GDM1 (cell line): ENCODE data around the gene GLRX3.

Source experiments
- DNase-seq: peaks from one replicate; lab custom pipeline; 2025; lab: John Stamatoyannopoulos, UW

Gene GLRX3

DNA sequence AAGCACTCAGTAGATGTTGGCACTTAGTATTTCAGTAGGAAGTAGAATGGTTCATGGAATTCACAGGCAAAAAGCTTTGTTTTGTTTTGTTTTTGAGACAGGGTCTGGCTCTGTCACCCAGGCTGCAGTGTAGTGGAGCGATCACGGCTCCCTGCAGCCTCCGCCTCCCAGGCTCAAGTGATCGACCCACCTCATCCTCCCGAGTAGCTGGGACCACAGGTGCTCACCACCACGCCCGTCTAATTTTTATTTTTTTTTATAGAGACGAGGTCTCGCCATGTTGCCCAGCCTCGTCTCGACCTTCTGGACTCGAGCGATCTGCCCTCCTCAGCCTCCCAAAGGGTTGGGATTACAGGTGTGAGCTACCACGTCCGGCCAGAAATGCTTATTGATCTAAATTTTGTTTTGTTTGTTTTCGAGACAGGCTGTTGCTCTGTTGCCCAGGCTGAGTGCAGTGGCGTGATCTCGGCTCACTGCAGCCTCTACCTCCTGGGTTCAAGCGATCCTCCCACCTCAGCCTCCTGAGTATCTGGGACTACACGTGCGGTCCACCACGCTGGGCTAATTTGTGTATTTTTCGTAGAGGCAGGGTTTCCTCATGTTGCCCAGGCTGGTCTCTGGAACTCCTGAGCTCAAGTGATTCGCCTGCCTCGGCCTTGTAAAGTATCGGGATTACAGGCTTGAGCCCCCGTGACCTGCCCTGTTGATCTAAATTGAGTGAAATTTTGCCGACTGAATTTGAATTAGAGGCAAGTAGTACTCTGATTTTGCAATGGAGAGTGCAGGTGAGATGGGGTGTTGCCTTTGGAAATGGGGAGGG is 1.7 kb downstream of the GLRX3 start:
- no peak for DNase-seq

DNA sequence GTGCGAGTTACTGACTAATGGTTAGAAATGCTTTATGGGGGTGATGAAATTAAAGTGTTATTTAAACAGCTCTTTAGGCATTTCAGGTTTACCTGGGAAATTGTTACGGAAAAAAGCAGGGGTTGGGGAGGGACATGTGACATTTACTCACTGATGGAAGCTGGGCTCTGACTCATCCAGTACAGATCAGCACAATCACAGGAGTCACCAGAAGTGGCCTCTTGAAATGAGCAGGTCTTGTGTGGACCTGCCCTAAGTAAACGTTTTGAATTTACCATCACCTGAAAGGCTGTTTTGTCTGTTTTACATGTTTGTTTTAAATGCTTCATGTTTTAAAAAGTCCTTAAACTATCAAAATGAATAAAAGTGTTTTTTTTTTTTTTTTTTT is 2.3 kb downstream of the GLRX3 start:
- no peak for DNase-seq

DNA sequence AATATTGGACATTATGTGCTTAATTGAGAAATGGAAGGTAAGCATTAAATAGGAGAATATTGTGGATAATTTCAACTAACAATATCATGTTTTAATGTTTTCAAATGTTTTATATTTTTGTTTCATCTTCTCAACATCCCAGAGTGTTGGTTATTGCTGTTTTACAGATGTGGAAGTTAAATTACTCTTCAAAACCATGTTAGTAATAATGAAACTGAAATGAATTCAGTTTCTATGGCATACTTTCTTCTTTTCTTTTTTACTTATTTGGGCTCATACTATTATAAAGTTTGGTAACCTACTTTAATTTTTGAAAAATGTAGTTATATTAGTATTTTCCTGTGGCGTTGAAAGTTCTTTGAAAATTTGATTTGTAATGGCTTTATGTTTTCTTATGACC is 4.2 kb downstream of the GLRX3 start:
- no peak for DNase-seq

DNA sequence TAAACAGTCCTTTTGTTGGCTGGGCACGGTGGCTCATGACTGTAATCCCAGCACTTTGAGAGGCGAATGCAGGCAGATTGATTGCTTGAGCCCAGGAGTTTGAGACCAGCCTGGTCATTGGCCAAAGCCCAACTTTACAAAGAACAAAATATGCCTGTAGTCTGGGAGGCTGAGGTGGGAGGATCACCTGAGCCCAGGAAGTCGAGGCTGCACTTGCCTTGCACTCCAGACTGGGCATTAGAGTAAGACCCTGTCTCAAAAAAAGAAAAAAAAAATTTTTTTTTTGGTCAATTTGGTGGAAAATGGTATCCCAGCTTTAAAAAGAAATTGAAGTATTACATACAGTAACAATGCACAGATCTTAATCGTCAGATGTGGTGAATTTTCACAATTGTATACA is 4.8 kb downstream of the GLRX3 start:
- no peak for DNase-seq

DNA sequence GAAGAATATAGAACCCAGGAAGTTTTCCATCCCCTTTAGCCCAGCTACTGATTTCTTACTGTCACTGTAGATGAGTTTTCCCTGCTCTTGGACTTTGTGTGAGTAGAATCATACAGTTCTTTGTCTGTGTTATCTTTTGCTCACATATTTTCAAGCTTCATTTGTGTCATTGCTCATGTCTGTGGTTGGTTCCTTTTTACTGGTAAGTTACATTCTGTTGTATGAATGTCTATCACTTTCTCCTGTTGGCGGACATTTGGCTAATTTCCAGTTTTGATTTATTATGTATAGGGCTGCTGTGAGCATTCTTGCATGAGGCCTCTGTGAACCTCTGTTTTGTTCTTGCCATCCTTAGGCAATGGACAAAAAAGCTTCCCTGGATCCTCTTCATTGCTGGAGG is 5.3 kb downstream of the GLRX3 start:
- DNase-seq: no peak

DNA sequence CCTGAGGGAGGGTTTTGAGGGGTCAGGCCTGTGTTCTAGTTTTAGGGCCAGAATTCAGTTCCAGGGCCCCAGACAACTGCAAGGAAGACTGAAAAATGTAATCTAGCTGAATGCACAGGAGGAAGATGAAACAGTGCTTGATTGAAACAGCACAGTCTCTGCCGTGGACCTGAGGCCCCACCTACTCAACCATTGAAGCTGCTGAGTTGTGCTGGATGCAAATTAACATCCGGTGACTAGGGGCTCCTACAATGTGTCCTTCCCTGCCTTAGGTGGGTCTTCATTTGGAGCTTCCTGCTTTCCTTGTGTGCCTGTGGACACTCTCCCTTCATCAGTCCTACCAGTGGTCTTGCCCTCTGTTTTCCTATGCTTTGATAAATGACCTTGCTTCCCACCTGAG is 5.7 kb downstream of the GLRX3 start:
- no peak for DNase-seq

DNA sequence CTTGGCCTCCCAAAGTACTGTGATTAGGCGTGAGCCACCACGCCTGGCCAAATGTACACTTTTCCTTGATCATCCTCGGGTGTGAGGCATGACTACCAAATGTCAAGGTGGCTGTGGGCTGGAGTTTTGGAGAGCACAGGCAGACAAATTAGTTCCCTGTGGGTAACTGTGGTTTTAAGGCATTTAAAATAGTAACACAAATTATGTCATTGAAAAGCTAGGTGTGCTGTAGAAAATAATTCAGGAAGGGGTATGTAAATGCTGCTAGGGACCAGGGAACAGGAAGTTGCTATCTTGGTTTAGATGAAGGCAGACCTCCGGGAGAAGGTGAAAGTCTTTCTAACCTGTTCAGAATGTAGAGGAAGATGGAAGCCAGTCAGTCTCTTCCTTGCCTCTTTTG is 9.9 kb downstream of the GLRX3 start:
- DNase-seq: no peak

DNA sequence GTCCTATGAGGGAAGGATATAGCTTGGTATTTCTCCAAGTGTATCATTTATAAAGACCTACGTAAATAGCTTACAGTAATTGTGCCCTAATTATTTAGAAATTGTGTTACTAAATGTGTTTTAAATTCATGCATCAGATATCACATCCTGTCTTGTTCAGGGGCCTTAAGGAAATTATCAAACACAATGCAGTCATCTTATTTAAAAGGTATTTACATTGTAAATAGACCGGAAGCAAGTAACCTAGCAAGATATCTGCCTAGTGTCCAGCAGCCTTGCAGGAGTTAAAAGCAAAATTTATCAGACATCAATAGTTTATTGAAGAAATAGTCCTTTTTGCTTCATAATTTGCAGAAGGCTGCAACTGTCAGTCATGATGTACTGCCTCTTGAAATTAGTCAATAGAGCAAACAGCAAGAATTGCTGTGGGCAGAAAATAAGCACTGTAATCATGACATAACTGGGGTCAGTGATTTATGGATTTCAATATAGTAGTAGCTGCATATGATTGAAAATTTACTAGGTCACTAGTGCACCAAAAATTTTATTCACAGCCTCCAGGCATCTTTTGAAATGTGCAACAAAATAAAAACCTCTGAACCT is 23.1 kb downstream of the GLRX3 start:
- DNase-seq: no peak

DNA sequence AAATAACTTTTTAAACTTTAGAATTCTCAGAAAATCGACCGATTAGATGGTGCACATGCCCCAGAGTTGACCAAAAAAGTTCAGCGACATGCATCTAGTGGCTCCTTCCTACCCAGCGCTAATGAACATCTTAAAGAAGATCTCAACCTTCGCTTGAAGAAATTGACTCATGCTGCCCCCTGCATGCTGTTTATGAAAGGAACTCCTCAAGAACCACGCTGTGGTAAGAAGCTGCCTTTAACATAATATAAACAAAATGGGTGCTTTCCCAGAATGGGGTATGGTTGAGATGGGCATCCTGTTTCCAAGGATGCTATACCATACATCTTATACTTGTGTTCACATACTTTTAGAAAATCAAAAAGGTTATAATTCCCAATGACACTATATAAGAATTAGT is 24.6 kb downstream of the GLRX3 start:
- DNase-seq: no peak

DNA sequence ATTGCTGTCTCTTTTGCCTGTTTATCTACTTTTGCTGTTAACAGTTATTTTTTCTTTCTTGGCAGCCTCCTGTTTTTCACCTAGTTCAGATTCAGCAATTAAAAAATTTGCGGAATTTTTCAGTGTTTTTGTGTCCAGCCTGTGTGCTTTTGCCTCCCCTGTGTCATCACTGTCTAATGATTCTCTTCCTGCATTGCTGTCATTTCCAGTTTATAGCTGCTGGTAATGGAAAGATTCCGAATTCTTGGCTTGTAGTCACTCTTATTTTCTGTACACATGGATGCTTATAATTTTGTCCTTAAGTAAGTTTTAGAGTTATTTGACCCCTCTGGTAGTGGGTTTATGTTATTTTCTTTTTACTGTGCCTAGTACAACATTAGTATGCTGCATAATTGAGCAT is 25.1 kb downstream of the GLRX3 start:
- no peak for DNase-seq

DNA sequence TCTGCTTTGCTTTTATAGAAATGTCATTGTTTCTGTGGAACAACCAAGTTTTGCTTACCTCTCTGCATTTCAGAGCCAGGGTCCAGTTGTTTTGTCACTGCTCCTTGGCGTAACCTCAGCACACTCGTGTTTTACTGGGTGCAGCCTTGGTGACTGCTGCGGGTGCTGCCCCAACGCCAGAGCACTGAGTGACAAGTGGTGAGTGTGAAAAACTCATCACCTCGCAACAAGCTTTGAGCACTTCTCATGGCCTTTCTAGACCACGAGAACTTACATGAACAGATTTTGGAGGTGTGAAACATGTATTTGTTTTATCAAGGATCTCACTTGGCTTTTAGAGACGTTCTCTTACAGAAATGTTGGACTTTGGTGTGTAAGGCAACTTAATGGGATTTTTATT is 31.0 kb downstream of the GLRX3 start:
- DNase-seq: no peak

DNA sequence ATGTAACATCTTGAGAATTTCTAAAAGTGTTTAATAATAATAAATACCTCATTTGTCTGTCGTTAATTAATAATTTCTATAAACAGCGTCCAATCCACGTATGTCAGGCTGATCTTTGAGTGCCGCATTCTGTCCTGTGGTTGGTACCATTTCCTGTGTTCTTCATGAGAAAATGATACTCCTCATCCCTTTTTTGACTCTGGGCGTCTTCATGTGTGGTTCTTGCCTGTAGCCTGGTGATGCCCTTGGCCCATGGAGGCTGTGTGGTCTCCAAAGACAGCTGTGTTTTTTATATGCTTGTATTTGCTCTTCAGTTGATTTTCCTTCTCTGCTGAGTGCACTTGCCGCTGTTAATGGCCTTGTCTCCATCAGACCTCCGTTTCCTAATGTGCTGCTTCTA is 31.5 kb downstream of the GLRX3 start:
- DNase-seq: no peak

DNA sequence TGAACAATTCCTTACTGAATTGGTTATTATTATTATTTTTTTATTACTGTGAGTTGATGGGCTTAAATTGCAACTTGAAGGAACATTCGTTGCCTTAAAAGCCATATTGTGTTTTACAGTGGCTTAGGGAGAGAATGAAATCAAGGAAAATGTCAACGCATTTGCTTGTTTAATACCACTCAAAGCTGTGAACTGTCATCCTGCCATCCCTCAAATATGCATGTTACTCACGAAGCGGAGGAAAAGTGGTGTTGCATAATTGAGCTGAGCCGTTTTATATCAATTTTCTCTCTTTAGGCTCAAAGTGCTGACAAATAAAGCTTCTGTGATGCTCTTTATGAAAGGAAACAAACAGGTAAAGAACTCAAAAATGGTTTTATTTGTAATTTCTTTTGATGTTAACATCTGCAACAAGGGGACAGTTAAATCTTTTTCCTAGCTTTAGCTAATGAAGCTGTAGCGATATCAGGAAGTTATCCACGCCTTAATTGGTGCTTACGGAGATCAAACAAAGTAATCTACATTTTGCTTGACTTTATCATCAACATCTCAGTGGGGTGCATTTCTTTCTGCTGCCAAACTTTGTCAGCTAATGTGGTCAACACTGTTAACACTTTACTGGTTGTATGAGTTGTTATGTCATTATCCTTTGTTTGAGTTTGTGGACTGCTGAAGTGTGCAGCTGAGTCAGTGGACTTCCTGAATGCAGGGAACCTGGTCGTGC is 33.1 kb downstream of the GLRX3 start:
- no peak for DNase-seq

DNA sequence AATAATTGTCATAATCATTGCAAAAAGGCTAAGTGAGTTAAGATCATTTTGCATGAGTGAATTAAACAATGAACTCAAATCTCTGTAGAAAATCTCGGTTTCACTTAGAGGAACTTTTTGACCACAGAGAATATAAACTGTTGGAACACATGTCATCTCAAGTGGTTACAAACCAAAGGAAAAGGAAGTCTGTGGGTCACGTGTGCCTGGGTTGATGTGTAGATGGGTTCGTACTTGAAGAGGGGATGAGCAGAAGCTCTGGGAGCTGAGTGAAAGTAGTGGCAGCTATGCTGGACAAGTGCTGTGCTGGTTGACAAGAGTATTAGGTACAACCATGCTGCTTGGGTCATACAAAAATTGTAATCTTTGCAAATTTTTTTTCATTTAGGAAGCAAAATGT is 35.0 kb downstream of the GLRX3 start:
- DNase-seq: peak; percentile 45

DNA sequence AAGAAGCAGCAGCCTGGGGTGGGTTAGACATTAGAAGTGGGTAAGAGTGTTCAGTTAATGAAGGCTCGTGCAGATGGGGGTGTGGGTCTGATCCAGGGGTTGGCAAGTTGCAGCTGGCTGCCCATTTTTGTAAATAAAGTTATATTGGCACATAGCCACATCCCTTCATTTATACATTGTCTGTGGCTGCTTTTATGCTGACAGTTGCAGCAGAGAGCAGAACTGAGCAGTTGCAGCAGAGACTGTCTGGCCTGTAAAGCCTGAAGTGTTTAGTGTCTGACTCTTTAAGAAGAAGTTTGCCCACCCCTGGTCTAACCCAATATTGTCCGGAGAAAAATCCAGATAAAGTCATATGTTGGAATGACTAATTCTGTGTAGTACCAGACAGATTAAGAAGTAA is 38.1 kb downstream of the GLRX3 start:
- DNase-seq: no peak

DNA sequence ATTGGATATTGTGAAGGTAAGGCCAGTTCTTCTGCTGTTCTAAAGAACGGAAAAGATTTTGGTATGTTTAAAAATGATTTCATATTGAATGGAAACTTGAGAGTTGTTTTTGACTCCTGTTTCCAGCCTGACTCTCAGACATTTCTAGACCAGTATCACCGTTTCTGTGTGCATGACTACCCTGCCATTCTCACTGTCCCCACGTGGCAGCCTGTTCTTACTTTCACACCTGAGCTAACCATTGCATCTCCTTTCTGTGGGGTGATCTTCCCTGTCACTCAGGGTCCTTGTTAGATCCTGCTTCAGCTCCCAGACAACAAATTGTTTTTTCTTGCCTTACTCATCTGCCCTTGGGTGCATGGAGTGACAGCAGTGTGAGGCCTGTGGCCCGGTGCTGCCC is 38.9 kb downstream of the GLRX3 start:
- DNase-seq: no peak

DNA sequence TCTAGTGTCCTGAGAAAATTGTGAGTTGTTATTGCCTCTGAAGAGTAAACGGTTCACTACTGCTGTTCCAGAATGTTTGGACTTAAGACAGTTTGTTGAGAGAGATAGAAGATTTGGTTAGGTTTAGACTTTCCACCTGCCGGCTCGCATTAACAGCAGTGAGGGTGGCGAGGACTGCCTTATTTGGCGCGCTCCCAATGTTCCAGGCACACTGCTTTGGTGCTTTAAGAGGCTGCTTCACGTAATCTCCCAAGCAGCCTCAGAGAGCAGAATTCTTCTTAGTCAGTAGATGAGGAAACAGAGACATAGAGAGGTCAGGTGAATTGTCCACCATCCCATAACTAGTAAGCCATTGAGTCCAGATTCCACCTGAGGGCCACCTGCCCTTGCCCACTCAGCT is 41.1 kb downstream of the GLRX3 start:
- DNase-seq: no peak

DNA sequence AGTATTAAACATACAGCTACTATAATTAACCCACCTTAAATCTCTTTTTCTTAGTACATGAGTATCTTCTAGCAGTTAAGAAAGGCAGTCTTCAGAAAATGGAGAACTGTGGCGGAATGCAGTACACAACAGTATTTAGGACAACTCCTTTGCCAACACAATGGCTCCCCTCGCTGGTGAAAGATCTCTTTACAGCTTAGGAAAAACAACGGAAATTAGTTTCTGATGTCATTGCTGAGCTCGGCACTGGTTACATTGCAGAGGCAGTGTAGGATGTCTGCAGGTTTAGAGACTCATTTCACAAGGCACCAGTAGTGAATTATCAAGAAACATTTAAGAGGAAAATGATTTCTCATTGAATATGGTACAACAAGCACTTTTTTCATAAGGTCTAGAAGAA is 43.4 kb downstream of the GLRX3 start:
- no peak for DNase-seq

DNA sequence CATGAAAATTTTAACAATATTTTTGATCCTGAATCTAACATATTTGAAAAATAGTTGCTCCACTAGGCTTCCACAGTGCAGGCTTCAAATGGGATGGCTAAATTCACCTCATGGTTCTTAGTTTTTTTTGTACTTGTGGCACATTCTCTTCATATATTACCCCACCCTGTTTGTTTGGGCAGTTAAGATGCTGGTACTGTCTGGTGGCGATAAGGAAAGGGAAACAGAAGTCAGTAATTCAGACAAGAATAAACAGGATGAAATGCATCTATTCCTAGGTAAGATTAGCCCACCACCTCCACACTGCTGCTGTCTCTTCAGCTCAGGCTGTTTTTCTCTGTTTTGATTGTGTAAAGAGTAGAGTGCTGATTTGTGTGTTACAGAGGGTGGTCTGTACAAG is 44.2 kb downstream of the GLRX3 start:
- no peak for DNase-seq

DNA sequence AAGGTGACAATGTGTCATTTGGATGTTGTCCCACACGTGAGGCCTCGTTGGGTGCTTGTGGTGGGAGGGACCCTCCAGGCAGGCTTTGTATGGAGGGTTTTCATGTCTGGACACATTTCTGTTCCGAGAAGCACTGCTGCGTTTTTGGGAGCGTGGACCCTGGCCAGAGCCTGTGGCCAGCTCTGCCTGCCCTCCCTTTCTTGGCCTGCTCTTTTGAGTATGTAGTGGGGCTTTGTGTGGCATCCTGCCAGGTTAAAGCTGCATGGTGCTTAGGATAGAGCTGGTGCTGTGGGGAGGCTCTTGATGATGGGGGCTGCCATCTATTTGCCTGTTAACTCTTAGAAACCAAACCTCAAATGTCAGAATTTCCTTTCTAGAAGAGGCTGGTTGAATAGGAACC is 45.7 kb downstream of the GLRX3 start:
- DNase-seq: no peak

DNA sequence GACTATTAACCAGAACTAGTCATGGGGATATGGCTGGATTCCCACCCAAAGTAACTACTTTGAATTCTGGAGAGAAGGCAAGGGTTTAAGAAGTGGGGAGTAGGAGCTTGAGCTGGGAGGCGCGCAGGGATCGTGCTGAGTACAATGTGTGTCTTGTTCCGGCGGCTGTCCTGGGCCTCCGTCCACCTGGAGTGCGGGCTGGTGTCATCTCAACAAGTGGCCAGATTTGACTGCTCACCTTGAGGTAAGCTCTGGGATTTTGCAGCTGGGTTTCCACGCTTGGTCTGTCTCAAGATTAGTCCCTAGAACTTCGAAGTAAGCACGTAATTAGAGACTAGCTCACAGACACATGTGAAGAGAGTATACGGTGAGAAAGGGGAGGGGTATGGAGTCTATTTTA is 49.4 kb downstream of the GLRX3 start:
- no peak for DNase-seq

DNA sequence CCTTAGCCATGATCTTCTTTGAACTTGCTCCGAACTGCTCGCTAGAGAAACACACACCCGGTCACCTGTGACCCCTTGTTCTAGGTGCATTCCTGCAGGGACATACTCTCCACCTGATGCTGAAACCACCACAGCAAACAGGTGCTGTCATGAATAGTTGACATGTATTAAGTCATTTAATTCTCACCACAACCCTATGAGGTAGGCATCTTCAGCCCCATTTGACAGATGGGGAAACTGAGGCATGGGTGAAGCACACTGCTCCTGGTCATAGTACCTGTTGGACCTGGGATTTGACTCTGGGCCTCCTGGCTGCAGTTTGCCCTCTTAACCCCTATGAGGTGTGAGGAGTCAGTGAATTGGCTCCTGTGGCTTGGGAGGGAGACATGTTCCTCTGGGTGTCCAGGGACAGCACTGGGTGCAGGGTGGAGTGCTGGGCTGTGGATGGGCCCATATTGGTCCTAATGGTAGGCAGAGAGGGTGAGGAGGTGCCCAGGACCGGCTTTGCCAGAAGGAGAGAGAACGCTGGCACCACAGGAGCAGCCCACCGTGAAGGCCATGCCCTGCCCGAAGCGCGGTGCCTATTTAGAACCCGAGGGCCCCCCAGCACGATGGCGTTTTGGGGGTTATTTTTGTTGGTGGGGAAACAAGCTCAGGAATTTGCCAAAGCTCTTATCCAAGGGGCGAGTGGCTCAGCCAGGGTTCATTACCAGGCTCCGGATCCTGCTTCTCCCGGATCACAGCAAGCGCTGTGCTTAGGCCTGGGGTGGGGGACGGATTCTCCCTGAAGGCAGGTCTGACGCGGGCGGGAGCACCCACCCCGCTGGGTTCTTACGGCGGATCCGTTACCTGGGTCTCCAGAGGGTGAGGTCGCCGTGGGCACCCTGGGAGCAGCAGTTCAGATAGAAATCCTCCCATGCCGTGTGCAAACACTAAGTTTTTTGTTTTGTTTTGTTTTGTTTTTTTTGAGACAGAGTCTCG is 52.3 kb downstream of the GLRX3 start:
- no peak for DNase-seq
